Transverse colon (tissue), 3 donors: ENCODE measurements around the gene ZDHHC3.

Experiments used
- CTCF ChIP-seq, 5 experiments: fragments of 200-600 bp in 3 of 5; fragments of 450-650 bp in 2 of 5; sonication (generic) in 3 of 5; IDR thresholded peaks; 1 replicate in 2 of 5; 2 replicates in 3 of 5; pipeline ENCODE4 v1.5.1; 2016 to 2017; ENCODE audit warnings: antibody characterized with exemption in 5 of 5, inconsistent platforms in 3 of 5, mild to moderate bottlenecking in 2 of 5, moderate library complexity in 1 of 5
- POLR2A ChIP-seq: fragments of 450-650 bp; IDR thresholded peaks from one replicate; pipeline ENCODE4 v1.6.1; 2016; ENCODE audit warnings: antibody characterized with exemption, mild to moderate bottlenecking, moderate library complexity

DNA sequence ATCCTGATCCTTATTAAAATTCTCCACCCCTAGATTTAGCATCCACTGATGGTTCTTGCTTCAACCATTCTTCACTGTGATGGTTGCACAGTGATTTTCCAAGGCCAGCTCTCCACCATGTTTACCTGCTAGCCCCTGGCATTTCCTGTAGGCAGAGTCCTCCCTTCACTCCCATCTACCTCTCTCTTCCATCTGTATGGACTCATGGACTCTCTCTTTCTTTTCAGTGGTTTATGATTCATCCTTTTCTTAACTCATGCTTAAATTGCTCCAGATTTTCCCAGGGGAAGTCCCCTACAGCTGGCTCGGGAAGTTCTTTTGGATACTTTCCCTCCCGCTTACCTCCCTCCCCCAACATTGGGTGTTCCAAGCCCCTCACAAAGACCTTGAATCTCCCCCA is 82.9 kb downstream of the ZDHHC3 start:
- TF ChIP-seq POLR2A (no peak), CTCF (IDR thresholded peaks at IDR 0.05) (no peak)
